Hair follicular keratinocyte (primary cell): ENCODE measurements around the gene GJC3. TPM values are rescaled to one million over a fixed set of nuclear protein-coding genes. Genes with fewer than 3 reads are reported as not detected.

Source experiments
- total RNA-seq: library from RNA; depleted of rRNA; stranded (reverse); fragments of >200 nt; gene quantifications from 2 replicates; pipeline ENCODE4 v1.2.3, GENCODE V29; 2015

GJC3 gene, protein sequence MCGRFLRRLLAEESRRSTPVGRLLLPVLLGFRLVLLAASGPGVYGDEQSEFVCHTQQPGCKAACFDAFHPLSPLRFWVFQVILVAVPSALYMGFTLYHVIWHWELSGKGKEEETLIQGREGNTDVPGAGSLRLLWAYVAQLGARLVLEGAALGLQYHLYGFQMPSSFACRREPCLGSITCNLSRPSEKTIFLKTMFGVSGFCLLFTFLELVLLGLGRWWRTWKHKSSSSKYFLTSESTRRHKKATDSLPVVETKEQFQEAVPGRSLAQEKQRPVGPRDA
- not detected in 2 replicates for total RNA-seq

GRCh38 chr7:99928994-99929729 lies at the start of gene GJC3:
Gene GJC3 (minus strand): TSS chr7:99929620. CDS start chr7:99929620, 0 bp downstream.

GRCh38 chr7:99975782-99976521 lies 46.5 kb upstream of the GJC3 start, which contains the start of gene AZGP1:
Gene AZGP1 (minus strand): TSS chr7:99976031. CDS start chr7:99976020, 11 bp downstream.

GRCh38 chr7:99918959-99919813 lies 10.2 kb downstream of the GJC3 start, which contains the start of gene TRIM4:
Gene TRIM4 (minus strand): TSS chr7:99919530. CDS start chr7:99919401, 129 bp downstream.

GRCh38 chr7:99876933-99877332 lies 52.5 kb downstream of the GJC3 start, which contains the start of gene OR2AE1:
Gene OR2AE1 (minus strand): TSS chr7:99877033. CDS start chr7:99877033, 0 bp downstream.

Other genes starting within 250 kb of the GJC3 start
- gene CYP3A5, start 249.6 kb downstream of the GJC3 start, total RNA-seq, result 0.53 and 2.3 TPM in 2 replicates
- gene CYP3A7, start 194.4 kb downstream of the GJC3 start, total RNA-seq, result not detected in 2 replicates
- gene CYP3A4, start 145.4 kb downstream of the GJC3 start, total RNA-seq, result not detected in 2 replicates
- gene CYP3A43, start 101.6 kb downstream of the GJC3 start, total RNA-seq, result not detected in 2 replicates
- gene OR2AE1, start 52.6 kb downstream of the GJC3 start, total RNA-seq, result not detected in 2 replicates
- gene TRIM4, start 10.1 kb downstream of the GJC3 start, total RNA-seq, result 12.5 and 21.3 TPM in 2 replicates
- gene AZGP1, start 46.4 kb upstream of the GJC3 start, total RNA-seq, result 0.39 TPM in 1 of 2 replicates, not detected in the other
- gene ZKSCAN1, start 86.0 kb upstream of the GJC3 start, total RNA-seq, result 18.6 and 21.3 TPM in 2 replicates
- 9.1 and 10.7 TPM in 2 replicates for gene ZSCAN21, start 120.2 kb upstream of the GJC3 start, total RNA-seq
- gene ZNF3, start 152.1 kb upstream of the GJC3 start, total RNA-seq, result 10.3 and 11.4 TPM in 2 replicates
- 52.7 and 64.4 TPM in 2 replicates for gene COPS6, start 159.3 kb upstream of the GJC3 start, total RNA-seq
- 63.3 and 194 TPM in 2 replicates for gene MCM7, start 171.8 kb upstream of the GJC3 start, total RNA-seq
- gene AP4M1, start 172.0 kb upstream of the GJC3 start, total RNA-seq, result 8.4 and 12.8 TPM in 2 replicates
- 59.5 and 65.9 TPM in 2 replicates for gene TAF6, start 189.7 kb upstream of the GJC3 start, total RNA-seq
- gene CNPY4, start 190.0 kb upstream of the GJC3 start, total RNA-seq, result 10.3 and 11.2 TPM in 2 replicates
- 1.2 and 1.8 TPM in 2 replicates for gene MBLAC1, start 197.3 kb upstream of the GJC3 start, total RNA-seq
- 135 and 222 TPM in 2 replicates for gene LAMTOR4, start 219.3 kb upstream of the GJC3 start, total RNA-seq
- gene TRAPPC14, start 229.1 kb upstream of the GJC3 start, total RNA-seq, result 8.4 and 9.6 TPM in 2 replicates
- gene GAL3ST4, start 239.0 kb upstream of the GJC3 start, total RNA-seq, result 3.0 and 3.5 TPM in 2 replicates
- gene GPC2, start 247.8 kb upstream of the GJC3 start, total RNA-seq, result 0.30 and 1.1 TPM in 2 replicates
- 0.04 TPM in 1 of 2 replicates, not detected in the other for gene STAG3, start 248.3 kb upstream of the GJC3 start, total RNA-seq